Measurements from ENCODE around the gene SACM1L.

DNA sequence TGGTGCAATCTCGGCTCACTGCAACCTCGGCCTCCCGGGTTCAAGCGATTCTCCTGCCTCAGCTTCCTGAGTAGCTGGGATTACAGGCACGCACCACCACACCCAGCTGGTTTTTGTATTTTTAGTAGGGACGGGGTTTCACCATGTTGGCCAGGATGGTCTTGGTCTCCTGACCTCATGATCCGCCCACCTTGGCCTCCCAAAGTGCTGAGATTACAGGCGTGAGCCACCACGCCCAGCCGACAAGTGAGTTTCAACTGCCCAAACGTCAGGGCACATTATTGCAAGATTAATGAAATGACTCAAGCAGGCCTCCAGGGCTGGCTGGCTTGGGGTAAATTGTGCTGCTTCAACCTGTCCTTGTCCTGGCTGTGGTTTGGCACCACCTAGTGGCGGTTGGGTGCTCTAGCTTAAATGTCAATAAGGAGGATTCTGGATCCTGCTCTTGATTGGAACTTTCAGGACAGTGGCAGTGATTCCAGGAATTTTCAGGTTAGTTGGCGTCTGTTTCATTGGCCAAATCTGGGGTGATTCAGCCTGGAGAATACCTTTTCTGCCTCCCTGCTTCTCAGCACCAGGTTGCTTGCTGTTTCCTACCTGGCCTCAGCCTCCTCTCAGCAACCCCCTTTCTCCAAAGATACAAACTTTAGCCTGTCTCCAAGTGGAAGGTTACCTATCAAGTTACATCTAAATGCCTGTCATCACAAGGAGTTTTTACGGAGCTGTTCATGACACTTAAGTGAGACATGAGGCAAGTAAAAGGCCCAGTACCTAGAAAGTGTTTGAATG, 32.4 kb upstream of the SACM1L start:
- TF ChIP-seq, protein P1, sequence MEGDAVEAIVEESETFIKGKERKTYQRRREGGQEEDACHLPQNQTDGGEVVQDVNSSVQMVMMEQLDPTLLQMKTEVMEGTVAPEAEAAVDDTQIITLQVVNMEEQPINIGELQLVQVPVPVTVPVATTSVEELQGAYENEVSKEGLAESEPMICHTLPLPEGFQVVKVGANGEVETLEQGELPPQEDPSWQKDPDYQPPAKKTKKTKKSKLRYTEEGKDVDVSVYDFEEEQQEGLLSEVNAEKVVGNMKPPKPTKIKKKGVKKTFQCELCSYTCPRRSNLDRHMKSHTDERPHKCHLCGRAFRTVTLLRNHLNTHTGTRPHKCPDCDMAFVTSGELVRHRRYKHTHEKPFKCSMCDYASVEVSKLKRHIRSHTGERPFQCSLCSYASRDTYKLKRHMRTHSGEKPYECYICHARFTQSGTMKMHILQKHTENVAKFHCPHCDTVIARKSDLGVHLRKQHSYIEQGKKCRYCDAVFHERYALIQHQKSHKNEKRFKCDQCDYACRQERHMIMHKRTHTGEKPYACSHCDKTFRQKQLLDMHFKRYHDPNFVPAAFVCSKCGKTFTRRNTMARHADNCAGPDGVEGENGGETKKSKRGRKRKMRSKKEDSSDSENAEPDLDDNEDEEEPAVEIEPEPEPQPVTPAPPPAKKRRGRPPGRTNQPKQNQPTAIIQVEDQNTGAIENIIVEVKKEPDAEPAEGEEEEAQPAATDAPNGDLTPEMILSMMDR (IDR thresholded peaks at IDR 0.05; ENCODE audit: low read length): peak; percentile 91
- TF ChIP-seq EZH2phosphoT487 (IDR thresholded peaks at IDR 0.05; ENCODE audit: low read length): no peak
- TF ChIP-seq EZH2 (optimal IDR thresholded peaks at IDR 0.05; ENCODE audit: low read depth, low read length): no peak

Data from MM.1S (cell line).